HG03175 (cell line): ENCODE measurements around the gene PPP2R5D.

Experiments
- ATAC-seq: cut with Tn5 transposase; IDR thresholded peaks from one replicate; pipeline ENCODE4 v1.9.1; 2021; ENCODE audit warnings: mild to moderate bottlenecking, moderate library complexity; ENCODE audit not compliant: unreplicated experiment

PPP2R5D gene

GRCh38 chr6:43053545-43054205 is 69.3 kb downstream of the PPP2R5D start, which contains the start of gene CUL7:
Gene CUL7, minus strand, starts transcription at chr6:43053851. Its CDS starts 1,063 bp downstream, at chr6:43052788.
- peak; percentile 90 for ATAC-seq

- no peak for ATAC-seq
Observed at GRCh38 chr6:43054206-43054943, 70.0 kb downstream of the PPP2R5D start.

- ATAC-seq, result no peak
Observed at GRCh38 chr6:43055966-43056365, 71.6 kb downstream of the PPP2R5D start.

GRCh38 chr6:43058531-43058930 is 74.2 kb downstream of the PPP2R5D start:
- ATAC-seq, result no peak

DNA sequence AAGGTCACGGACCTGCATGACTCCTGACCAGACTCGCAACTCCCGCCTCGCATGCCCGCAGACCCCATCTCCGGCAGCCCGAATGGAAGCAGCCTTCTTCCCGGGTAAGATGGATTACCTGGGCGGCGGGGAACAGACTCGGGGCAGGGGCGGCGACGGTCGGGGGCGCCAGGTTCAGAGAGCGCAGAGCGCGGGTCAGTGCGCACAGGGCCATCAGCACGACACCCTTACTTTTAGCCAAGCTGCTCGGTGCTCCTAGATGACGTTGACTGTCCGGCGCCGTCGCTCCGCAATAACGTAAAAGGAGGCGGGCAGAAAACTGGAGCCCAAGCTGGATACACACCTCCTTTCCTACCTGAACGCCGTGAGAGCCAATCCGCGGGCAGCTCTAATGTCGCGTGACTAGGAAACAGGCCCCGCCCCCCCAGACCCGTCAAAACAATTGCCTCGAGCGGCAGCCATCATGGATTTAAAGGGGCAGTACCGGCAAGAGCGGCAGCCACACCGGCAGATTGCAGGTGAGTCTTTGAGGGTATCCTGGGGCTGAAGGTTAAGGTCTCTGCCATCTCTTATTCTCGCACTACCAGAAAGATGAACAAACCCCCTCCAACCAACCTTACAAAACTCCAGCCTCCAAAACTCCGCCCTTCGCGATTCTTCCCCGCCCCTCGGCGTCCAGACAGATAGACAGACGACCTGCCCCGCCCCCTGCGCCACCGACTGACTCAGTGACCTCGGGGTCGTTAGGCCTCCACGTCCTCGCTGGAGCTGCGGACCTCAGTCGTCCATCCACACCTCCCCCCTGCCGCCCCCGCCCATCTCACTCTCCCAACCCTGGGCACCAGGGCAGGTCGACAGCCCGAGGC is 75.0 kb downstream of the PPP2R5D start, which contains the start of the genes KLC4 and MRPL2:
KLC4 (plus strand) TSS at position 464 of the 866 bp plus-strand sequence. CDS start 1,705 bp downstream, outside the sequence.
MRPL2 (minus strand) TSS at position 267 of the 866 bp plus-strand sequence; CDS start at position 214, 53 bp downstream.
- ATAC-seq, result peak; percentile 90

- no peak for ATAC-seq
Observed at GRCh38 chr6:43060034-43060754, 75.8 kb downstream of the PPP2R5D start.

DNA sequence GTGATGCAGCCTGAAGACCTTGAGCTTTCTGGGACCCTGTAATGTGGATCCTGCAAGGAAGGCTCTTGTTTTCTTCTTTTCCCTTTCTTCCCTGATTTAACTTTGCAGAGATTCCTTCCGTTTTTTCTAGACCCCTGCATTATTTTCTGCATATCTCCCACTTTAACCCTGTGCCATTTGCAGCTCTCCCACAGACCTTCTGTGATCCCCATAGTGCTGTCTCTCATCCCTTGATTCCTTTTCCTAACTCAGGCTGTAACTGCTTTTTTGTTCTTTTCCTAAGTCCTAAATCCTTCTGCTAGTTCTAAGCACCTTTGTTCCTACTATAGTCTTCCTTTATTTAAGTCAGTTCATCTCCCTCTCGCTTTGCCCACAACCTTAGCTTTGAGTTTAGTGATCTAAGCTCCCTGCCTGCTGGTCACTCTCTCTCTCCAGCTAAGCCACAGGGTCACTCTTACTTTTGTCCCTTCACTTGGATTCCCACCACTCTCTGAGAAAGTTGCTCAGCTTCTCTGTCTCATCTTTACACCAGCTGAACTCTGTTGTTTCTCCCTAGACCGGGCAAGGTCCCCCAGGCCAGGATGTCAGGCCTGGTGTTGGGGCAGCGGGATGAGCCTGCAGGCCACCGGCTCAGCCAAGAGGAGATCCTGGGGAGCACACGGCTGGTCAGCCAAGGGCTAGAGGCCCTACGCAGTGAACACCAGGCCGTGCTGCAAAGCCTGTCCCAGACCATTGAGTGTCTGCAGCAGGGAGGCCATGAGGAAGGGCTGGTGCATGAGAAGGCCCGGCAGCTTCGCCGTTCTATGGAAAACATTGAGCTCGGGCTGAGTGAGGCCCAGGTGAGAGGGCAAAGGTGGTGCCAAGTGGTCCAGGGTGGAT is 76.6 kb downstream of the PPP2R5D start:
- ATAC-seq, result no peak

GRCh38 chr6:43061861-43062260 is 77.5 kb downstream of the PPP2R5D start:
- ATAC-seq, result no peak
